GM21367 (cell line): ENCODE data around the gene PLCD3.

Experiments
- ATAC-seq: cut with Tn5 transposase; IDR thresholded peaks from one replicate; pipeline ENCODE4 v1.9.1; 2021; ENCODE audit not compliant: unreplicated experiment

PLCD3 gene

DNA sequence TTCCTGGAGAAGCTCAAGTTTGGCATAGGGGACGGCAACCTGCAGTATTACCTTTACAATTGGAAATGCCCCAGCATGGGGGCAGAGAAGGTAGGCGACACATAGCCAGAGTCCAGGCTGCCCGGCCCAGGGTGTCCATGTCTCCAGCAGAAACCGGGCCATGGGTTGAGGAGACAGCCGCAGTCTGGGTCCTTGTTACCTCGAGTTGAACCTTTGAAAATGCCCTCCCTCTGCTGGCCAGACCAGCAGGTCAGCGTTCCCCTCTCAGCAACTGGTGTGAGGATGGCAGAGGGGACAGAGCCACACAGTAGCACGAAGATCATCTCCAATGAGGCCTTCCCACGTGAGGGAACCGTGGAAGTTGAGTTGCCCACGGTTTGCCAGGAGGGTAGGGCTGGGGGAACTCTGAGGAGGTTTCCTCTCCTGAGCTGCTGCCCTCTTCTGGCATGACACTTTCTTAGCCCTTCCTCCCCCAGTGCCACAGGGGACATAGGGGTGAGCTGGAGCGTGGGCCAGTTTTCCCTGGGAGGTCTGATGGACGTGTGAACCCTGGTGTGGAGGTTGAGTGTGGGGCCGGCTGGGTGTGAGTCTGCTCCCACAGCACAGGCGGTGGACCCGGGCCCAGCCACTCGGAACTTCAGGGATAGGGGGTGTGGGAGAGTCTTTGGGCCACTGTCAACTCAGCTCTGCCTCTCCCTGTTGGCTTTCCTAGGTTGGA, 27.2 kb downstream of the PLCD3 start:
- ATAC-seq, result no peak

DNA sequence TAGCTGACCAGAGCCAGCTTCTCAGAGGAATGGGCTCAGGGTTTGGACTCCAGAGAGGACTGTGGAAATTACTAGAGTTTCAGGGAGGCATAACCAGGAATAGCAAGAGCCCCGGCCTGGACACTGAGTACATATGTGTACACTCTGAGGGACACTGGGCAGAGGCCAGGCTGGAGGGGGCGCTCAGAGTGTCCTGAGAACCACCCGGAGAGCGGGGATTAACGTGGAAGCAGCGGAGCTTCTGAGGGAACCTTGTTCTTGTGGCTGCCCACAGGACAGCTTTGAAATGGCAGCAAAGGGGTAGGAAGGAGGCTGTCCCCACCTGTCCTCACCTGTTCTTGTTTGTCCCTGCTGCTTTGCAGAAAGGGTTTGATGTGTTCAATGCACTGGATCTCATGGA, 27.8 kb downstream of the PLCD3 start:
- ATAC-seq, result no peak

DNA sequence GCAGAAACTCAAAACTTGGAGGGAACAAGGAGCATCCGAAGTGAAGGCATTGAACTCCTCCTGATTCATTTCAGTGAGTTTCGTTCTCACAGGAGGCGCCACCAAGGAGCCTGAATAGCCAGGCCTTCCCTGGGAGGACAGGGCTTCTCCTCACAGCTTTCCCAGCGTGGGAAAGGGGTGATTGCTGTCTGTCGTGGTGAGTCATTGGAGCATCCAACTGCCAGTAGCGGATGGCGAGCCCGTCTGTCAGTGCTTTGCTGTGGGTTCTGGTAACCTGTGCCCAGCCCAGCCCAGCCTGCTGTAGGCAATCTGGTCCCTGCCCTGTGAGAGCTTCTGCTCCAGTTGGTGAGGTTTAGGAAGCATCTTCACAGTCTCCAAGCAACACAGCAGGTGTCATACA, 28.3 kb downstream of the PLCD3 start:
- no peak for ATAC-seq

DNA sequence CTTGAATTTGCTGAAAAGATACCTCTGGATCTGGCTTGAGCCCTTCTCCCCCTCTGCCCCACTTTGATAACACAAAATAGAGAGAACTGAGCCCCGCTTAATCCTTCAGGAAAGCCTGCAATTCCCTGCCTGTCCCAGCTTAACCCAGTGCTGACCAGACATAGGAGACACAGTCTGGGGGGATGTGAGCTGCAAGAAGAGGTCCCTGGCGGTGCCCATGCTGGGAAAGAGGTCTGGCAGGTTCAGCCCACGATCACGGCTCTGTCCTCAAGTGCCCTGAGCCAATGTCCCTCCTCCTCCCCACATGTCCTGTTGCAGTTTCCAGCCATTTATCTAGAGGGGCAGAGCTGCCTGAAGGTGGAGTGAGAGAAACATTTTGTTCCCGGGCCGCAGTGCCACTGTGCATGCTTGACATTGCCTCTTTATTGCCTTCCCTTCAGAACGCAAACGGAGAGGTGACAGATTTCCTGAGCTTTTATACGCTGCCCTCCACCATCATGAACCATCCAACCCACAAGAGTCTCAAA, 29.0 kb downstream of the PLCD3 start:
- no peak for ATAC-seq

DNA sequence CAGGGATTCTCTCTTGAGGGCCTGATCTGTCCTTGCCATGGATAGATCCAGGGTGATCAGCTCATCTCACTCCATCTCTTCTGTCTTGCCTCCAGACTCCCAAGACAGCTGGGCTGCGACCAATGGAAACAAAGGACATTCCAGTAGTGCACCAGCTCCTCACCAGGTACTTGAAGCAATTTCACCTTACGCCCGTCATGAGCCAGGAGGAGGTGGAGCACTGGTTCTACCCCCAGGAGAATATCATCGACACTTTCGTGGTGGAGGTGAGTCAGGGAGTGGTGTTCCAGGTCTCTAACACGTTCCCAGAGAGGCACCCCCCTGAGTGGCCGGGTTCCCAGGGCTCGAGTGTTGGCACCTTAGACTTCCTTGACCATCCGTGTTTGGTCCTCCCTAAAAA, 29.5 kb downstream of the PLCD3 start:
- no peak for ATAC-seq

DNA sequence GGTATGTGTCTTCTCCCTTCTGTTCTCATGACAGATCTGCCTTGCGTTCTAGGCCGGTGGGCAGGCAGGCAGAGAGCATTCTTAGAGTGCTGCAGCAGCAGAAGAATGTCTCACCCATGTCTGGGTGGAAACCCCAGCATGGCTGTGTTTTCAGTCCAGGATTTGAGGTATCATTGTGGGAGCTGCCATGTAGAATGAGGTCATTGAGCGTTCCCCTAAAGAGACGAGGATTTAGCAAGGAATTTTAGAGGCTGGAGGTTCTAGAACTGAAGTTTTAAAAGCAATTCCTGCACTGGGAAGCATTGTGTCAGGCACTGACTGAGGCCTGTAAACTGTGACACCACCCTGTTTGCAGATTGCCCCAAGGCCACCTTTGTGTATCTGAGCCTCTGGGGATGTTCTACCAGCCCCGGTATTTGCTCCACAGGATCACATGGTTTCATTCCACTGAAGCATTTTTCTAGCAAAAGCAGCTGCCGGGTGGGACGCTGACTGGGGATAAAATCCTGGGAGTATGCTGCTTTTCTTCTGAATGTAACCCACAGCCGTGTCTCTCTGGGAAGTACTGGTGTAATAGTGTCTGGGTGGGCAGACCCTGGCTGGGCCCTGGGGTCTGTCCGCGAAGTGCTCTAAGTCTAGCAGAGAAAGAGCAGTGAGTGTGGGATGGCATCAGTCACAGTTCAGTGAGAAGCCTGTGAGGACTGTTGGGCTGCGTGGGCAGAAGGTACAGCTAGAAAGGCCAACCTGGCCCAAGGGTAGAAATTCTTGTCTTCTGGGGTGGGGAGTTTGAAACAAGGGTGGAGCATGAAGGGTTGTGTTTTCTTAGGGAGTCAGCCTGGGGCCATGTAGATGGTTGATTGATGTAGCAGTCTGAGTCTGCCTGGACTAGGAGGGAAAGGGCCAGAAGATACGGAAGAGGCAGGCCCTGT, 30.2 kb downstream of the PLCD3 start:
- ATAC-seq, result no peak

DNA sequence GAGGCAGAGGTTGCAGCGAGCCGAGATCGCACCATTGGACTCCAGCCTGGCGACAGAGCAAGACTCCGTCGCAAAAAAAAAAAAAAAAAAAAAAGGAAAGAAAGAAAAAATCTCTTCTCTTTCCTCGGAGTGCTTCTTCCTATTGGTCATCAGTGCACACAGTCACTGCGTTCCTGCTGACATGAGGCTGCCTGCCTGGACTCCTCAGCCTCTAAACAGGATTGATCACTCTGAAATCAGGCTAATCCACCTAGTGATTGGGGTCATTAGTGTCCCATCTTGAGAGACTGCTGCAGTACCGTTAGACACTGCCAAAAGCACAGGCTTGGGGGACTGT, 30.8 kb downstream of the PLCD3 start:
- no peak for ATAC-seq

DNA sequence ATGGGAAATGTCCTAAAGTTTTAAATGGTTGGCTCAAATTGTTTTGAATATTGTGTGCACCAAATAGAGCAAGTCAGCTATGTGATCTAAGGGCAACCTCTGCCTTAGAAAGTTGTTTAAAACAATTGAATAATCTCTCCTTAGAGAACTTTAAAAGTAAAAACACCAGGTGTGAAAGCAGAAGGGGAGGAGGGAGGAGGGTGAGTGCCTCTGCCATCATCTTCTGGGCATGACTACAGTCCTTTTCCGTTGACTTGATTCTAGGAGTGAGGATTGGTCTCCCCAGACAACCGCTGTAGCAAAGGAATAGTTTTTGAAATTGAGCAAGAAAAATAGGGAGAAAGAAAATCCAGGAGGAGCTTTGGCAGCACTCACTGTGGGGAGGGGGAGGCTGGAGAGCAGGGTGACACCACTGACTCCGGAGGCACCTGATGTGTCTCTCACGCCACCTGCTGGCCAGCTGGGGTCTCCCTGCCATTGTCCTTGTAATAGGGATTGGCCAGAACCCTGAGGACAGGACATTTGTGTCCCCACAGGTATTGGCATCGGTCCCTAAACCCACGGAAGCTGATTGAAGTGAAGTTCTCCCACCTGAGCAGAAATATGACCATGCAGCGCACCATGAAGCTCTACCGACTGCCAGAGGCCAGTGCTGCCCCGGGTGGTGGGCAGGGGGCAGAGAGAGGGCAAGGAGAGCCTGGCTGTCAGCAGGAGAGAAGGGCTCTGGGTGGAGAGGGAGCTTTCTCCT, 33.3 kb downstream of the PLCD3 start:
- ATAC-seq, result no peak

DNA sequence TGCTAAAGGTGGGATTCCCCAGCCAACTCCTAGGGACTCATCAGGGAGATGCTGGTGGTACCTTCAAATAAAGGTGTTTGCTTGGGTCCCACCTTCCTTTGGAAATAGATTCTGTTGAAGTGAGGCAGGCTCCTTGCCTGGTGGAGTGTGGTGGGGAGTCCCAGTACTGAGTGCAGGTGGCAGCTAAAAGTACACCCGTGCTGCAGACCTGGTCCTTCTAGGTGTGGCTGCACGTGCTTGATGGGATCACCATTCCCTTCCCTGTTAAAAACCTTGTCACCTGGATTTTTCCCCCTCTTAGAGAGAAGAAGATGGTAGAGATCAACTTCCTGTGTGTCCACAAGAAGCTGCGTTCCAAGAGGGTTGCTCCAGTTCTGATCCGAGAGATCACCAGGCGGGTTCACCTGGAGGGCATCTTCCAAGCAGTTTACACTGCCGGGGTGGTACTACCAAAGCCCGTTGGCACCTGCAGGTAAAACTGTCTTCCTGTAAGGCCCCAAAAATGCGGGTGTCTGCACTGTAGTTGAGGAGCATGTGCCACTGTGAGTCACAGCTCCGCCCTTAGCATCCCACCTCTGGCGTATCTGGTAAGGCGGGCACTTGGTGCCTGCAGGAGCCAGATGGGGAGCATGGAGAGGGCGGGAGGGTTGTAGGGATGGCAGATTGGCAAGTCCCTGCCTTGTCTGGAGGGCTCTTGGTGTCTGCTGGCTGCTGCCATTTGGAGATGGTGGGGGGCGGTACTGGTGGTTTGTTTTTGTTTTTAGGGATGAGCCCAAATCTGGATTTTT, 34.0 kb downstream of the PLCD3 start:
- ATAC-seq, result no peak

DNA sequence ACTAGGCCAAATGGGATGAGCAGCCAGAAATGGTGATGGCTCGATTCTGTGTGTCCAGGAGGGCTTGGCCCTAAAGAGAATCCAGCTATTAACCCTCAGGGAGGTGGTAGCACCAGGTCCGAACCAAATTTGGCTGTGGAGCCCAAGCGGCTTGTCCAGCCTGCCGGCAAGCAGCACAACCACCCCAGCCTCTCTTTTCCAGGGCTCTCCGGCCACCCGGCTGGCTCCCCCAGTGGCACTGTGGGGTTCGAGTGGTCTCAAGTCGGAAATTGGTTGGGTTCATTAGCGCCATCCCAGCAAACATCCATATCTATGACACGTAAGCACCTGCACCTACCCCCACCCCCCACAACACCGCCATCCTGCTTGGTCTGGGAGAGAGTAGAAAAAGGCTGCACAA, 35.4 kb downstream of the PLCD3 start:
- no peak for ATAC-seq

DNA sequence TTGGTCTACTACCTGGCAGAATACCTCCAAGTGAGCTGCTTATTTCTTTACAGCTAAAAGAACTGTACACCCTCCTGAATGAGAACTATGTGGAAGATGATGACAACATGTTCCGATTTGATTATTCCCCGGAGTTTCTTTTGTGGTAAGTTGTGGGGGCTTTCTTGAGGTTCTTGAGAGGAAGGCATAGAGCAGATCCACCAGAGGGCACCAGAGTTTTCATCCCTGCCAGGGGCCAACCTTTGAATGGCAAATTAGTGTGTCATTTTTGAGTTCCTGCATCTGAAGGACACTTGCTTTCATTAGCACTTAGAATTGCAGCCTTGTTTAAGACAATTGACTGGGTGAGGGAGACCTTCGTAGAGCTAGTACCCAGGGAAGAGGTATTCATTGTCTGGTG, 36.2 kb downstream of the PLCD3 start:
- ATAC-seq, result no peak

DNA sequence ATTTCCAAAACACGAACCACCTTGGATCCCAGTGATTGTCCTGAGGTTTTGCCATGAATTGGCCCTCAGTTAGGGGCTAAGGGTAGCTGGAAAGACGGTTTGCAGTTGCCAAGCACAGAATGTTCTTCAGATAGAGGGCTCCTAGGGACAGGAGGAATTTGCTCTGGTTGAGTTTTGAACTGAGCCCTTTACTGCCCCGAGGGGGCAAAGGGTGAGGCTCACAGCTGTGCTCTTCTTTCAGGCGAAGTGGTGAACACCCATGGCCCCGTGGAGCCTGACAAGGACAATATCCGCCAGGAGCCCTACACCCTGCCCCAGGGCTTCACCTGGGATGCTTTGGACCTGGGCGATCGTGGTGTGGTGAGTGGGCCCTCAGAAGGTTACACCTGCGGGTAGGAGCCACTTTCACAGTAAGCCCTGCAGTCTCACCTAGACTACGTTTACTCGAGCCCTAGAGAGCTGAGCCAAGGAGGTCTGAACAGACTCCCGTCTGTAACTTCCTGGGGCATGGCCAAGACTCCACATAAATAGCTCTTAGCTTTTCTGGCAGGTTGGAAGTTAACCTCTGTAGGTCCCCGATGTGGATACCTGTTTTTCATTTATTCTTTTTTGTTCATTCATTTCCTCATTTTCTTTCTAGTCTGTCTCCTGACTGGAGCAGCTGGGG, 38.7 kb downstream of the PLCD3 start:
- ATAC-seq, result no peak

DNA sequence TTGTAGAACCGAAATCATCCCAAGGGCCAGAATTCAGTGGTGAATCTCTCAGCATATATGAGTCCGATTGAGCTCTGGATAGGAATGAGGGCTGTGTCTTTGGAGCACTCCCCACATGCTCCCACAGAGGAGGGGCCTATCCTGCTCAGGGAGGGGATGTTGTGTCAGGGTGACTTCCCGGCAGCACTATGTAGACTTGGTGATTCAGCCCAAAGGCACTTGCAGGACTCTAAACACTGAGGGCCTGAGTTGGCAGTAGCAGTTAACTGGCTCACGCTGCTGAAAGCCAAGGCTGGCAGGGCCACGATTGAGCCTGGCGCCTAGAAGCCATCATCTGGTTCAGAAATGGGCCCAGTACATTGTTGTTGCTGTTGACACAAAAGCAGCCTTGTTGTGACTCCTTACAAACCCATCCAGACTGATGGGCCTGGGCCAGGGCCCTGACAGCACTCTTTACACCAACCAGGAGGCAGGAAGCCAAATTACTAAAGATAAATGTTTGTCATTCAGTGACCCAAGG, 39.3 kb downstream of the PLCD3 start:
- no peak for ATAC-seq

DNA sequence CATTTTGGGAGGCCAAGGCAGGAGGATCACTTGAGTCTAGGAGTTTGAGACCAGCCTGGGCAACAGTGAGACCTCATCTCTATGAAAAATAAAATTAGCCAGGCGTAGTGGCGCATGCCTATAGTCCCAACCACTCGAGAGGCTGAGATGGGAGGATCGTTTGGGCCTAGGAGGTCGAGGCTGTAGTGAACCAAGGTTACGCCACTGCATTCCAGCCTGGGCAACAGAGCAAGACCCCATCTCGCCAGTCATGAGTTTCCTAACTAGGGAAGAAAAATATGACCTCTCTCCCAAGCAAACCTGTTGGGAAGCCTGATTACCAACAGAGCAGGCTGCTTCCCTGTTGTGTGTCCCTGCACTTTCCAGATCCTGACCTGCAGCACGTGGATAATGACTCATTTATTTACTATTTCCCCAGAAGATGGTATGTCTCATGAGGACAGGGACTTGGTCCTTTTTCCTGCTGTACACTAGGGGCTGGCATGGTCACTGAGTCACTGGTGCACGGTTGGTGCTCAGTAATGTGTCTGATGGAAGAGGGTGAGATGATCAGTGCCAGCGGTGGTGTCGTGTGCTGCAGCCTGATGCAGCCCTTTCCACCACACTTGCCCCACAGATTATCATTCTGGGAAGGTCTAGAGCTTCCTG, 40.4 kb downstream of the PLCD3 start:
- no peak for ATAC-seq

DNA sequence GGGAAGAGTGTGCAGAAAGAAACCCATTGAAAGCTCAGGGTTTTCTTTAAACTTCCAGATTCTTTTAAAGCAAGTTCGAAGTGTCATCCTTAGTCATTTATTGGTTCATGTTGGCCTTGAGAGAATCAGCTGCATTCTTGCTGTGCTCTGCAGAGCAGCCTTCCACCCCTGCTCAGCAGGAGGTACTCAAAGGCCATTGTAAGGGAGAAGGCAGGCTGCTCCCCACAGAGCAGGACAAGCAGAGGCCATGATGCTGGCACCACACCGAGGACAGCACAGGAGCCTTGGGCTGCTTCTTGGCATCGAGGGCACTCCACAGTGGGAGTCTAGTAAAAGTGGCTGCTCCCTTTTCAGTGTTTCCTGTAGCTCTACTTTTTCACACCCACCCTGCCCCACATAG, 41.6 kb downstream of the PLCD3 start:
- ATAC-seq, result no peak

DNA sequence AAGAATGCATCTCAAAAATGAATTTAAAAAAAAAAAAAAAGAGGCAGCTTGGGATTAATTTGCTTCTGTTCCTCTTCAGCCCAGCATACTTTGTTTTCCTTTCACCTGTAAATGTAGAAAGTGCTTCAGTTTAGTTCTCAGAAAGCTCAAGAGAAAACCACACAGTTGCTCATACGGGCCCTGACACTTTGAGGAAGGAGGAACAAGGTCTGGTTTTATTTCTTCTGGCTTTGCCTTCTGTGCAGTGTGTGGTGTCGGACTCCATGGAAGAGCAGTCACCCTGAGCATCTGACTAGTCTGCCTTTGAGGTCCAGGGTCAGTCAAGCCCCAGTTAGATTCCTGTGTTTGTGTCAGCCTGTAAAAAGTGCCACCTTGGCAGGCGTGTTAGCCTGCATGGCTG, 43.6 kb downstream of the PLCD3 start:
- ATAC-seq, result no peak

DNA sequence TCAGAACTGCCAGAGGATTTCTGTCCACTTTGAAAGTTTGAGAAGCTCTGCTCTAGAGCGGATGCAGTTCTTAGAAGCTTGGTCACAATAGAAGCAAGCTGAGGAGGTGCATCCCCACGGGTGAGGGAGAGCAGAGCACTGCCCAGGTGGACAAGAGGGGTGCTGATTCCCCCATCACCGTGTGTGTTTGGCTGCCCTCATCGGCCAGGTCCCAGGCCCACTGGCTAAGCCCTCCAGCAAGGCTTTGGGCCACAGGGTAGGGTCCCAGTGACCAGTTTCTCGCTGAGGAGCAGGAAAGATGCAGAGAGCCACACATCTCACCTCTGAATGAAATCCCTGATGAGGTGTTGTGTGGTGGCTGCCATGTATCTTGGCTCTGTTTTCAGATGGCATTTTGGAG, 44.3 kb downstream of the PLCD3 start:
- no peak for ATAC-seq

DNA sequence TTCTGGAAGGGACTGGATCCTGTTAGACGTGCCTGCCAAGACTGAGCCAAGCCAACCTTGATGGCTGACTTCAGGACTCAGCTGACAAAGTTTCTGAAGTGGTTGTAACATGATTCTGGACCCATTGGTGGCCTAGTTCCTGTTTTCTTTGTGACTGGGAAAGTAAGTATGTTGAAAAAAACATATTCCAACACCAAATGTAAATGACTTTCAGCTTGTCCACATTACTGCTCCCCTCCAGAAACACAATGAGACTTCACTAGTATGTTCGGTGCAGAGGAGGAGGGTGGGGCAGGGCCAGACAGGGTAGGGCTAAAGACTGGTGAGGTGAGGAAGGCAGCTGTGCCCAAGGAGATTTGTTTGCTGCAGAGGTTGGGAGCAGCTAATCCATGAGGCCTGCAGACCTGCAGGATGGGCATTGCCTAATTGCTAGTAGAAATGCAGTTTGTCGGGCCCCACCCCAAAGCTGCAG, 44.8 kb downstream of the PLCD3 start:
- no peak for ATAC-seq

DNA sequence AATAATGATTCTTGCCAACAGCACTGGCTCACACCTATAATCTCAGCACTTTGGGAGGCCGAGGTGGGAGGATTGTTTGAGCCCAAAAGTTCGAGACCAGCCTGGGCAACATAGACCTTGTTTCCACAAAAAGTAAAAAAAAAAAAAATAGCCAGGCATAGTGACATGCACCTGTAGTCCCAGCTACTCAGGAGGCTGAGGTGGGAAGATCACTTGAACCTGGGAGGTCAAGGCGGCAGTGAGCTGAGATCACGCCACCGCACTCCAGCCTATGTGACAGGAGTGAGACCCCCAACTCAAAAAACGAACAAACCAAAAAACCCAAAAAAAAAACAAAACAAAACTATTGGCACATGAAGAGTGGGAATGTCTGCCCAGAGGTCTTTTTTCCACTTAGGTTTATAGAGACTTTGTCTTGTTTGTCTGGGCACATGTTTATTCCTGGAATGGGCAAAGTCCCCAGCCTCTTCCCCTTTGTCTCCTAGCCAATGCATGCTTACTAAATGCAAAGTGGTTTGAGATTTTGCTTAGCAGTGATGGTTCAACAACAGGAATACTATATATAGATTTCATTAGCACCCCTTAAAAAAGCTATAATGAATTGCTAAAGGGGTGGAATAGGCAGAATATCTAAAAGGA, 45.3 kb downstream of the PLCD3 start:
- ATAC-seq, result no peak
